DLD1 (cell line): ENCODE measurements around the gene REG4.
"Not testable (repeated sequence)": the region's sequence is repeated elsewhere in the genome, so short reads cannot be mapped to it uniquely, and the experiment has no call there.

ENCODE experiments used
- in situ Hi-C: cut with HindIII; loops from 2 replicates; pipeline ENCODE4 v1.10.0; 2017; ENCODE audit warnings: low sequenced_read_pairs

REG4 gene

GRCh38 chr1:119811387-119811786 is at the start of gene REG4:
REG4 (minus strand) TSS chr1:119811460; CDS start chr1:119808769, 2,691 bp downstream.
- in situ Hi-C loops, result no loop called here

- in situ Hi-C loops, result no loop called here
Measured at GRCh38 chr1:119859647-119860046, 48.4 kb upstream of the REG4 start.

- in situ Hi-C loops, result not testable (repeated sequence)
Measured at GRCh38 chr1:119858556-119859214, 47.4 kb upstream of the REG4 start.

GRCh38 chr1:119858126-119858525 is 46.9 kb upstream of the REG4 start:
- in situ Hi-C loops, result no loop called here

GRCh38 chr1:119853155-119853554 is 41.9 kb upstream of the REG4 start:
- in situ Hi-C loops, result no loop called here

GRCh38 chr1:119844206-119844605 is 32.9 kb upstream of the REG4 start:
- in situ Hi-C loops, result not testable (repeated sequence)

- in situ Hi-C loops, result no loop called here
Measured at GRCh38 chr1:119841306-119841705, 30.0 kb upstream of the REG4 start.

- in situ Hi-C loops, result no loop called here
Measured at GRCh38 chr1:119840745-119841144, 29.5 kb upstream of the REG4 start.

- in situ Hi-C loops, result no loop called here
Measured at GRCh38 chr1:119838236-119838635, 27.0 kb upstream of the REG4 start.

- in situ Hi-C loops, result no loop called here
Measured at GRCh38 chr1:119834990-119835389, 23.7 kb upstream of the REG4 start.

- in situ Hi-C loops, result no loop called here
Measured at GRCh38 chr1:119831027-119831426, 19.8 kb upstream of the REG4 start.

GRCh38 chr1:119829625-119830024 is 18.4 kb upstream of the REG4 start:
- in situ Hi-C loops, result no loop called here

- in situ Hi-C loops, result not testable (repeated sequence)
Measured at GRCh38 chr1:119829006-119829405, 17.7 kb upstream of the REG4 start.

GRCh38 chr1:119828266-119828665 is 17.0 kb upstream of the REG4 start:
- in situ Hi-C loops, result no loop called here

GRCh38 chr1:119827010-119827409 is 15.8 kb upstream of the REG4 start:
- in situ Hi-C loops, result no loop called here

- in situ Hi-C loops, result no loop called here
Measured at GRCh38 chr1:119822406-119822805, 11.1 kb upstream of the REG4 start.

- in situ Hi-C loops, result no loop called here
Measured at GRCh38 chr1:119818181-119818580, 6.9 kb upstream of the REG4 start.

- in situ Hi-C loops, result no loop called here
Measured at GRCh38 chr1:119816407-119816806, 5.1 kb upstream of the REG4 start.

GRCh38 chr1:119815928-119816327 is 4.7 kb upstream of the REG4 start:
- in situ Hi-C loops, result no loop called here

GRCh38 chr1:119815361-119815760 is 4.1 kb upstream of the REG4 start:
- in situ Hi-C loops, result no loop called here

- in situ Hi-C loops, result no loop called here
Measured at GRCh38 chr1:119814288-119814687, 3.0 kb upstream of the REG4 start.

GRCh38 chr1:119811985-119812557 is 811 bp upstream of the REG4 start:
- in situ Hi-C loops, result no loop called here
